ENCODE measurements around the gene GPN2. TPM values are rescaled to one million over a fixed set of nuclear protein-coding genes. Genes with fewer than 3 reads are reported as not detected.

Gene GPN2
- total and polyA plus RNA-seq, 9 of the 15 experiments (the other 6 are each of a cell fraction or from before 2014, with no cell fraction given) = 9.9 to 58.8 (median 20.4) TPM

- H4K20me1 ChIP-seq (replicated peaks; ENCODE audit: control insufficient read depth, insufficient read depth, low read length) = no peaks in the 10 kb centered on the region
- ChIA-PET CTCF (ENCODE audit: low intra/inter-chr PET ratio) (no interaction called here), POLR2A (interaction anchor here (4.1 kb wide), 1 partner anchor 12 kb away, joined by 32 read pairs; the partner anchor contains the start of gene GPATCH3)
- FAIRE-seq = no peak
- H3K4me2 ChIP-seq (ENCODE audit: insufficient read depth, low read length) = no peak overlapping the region
- intact Hi-C loops (cut with micrococcal nuclease) = no loop called here
- peaks cover 30 to 34% of the 10 kb centered on the region in 2 experiments for H3K4me1 ChIP-seq (replicated peaks in 1 of 2; ENCODE audit: control insufficient read depth in 2 of 2, insufficient read depth in 2 of 2, low read length in 2 of 2)
- no peaks in the 10 kb centered on the region for H3K9me1 ChIP-seq (ENCODE audit: control insufficient read depth, insufficient read depth, low read length)
- H2AFZ ChIP-seq (ENCODE audit: low read depth, low read length) = no peak overlapping the region
- no peaks in the 10 kb centered on the region for H3K79me2 ChIP-seq (ENCODE audit: control insufficient read depth, insufficient read depth, low read length)
- no peaks in the 10 kb centered on the region for H3K27me3 ChIP-seq (ENCODE audit: control insufficient read depth in 2 of 2, insufficient read depth in 2 of 2, low read length in 2 of 2)
- BruUV-seq (replicated peaks) = no TSS peak
- no peak for DNase-seq (ENCODE audit: extremely low read depth in 1 of 4, low spot score in 3 of 4)
- H3K9me3 ChIP-seq (replicated peaks; ENCODE audit: control insufficient read depth, insufficient read depth, low read depth, low read length) = no peaks in the 10 kb centered on the region
- no peak overlapping the region for H3K4me3 ChIP-seq
- WGBS (ENCODE audit: insufficient coverage, low coverage, missing lambda C conversion rate) = 66% methylated on average over 8 of the region's 8 CpGs
- no peak for ATAC-seq
- in situ Hi-C loops (cut with MboI) = no loop called here
- H3K9ac ChIP-seq (ENCODE audit: insufficient read depth in 1 of 2, low read depth in 2 of 2, low read length in 2 of 2) = peak overlapping the region in 1 of 2 experiments; percentile 53; a peak in 2 of 4 replicates
- H3K27ac ChIP-seq (ENCODE audit: extremely low read depth, low read depth, low read length) = no peak overlapping the region
- no peaks in the 10 kb centered on the region for H3K36me3 ChIP-seq (ENCODE audit: control insufficient read depth, insufficient read depth, low read length)
- TF ChIP-seq ZNF518B (CRISPR knock-in tag; IDR thresholded peaks at IDR 0.05) = no peak
- TF ChIP-seq ZNF511 (CRISPR knock-in tag; IDR thresholded peaks at IDR 0.05) = no peak
- TF ChIP-seq SMAD1 (IDR thresholded peaks at IDR 0.05; ENCODE audit: low read depth, low read length, partially characterized antibody) = no peak
- no peak for TF ChIP-seq NCOR1 (IDR thresholded peaks at IDR 0.05)
- TF ChIP-seq PHF21A (IDR thresholded peaks at IDR 0.05; ENCODE audit: borderline replicate concordance, low read depth) = no peak
- no peak for TF ChIP-seq ZBTB34 (CRISPR knock-in tag; IDR thresholded peaks at IDR 0.05)
- TF ChIP-seq ZBTB12 (CRISPR knock-in tag; IDR thresholded peaks at IDR 0.05) = no peak
- no peak for TF ChIP-seq SMAD3 (CRISPR knock-in tag; conservative IDR thresholded peaks at IDR 0.05)
- TF ChIP-seq ZNF609 (CRISPR knock-in tag; IDR thresholded peaks at IDR 0.05; ENCODE audit: borderline replicate concordance) = no peak
These were observed 21.5 kb upstream of the GPN2 start for GRCh38 chr1:26911399-26912146.

Data from K562 (cell line).